AG09319 (cell line): ENCODE measurements around the gene C11orf21.

ENCODE experiments used
- DNase-seq: peaks from one replicate; pipeline ENCODE4 v3.0.0-alpha.2; 2010; ENCODE audit warnings: low read depth; ENCODE audit errors: extremely low read depth
- TF ChIP-seq, protein P1 (sequence below): IDR thresholded peaks from 2 replicates; pipeline ENCODE4 v1.5.1; 2011; ENCODE audit warnings: low read depth, mild to moderate bottlenecking, inconsistent platforms, low read length, moderate library complexity

C11orf21 gene

DNA sequence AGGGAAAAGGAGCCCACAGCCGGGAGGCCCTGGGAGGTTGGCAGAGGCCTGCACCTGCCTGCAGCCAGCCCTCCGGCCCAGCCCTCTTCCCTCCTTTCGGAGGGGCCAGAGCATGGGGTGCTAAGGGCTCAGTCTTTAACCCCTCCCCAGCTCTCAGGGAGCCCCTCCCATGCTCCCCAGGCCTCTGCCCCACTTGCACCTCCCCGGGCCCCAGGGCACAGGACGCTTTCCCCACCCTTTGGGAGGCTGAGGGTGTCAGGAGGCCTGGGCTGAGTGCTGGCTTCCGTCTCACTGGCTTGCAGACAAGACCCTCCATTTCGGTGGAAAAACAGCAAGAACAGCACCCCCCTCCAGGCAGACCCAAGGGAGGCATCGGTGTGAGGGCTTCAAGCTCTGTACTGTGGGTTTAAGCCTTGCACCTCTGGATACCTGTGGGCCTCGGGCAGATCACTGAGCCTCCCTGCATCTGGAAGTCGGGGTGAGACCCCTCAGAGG lies 38.6 kb downstream of the C11orf21 start:
- no peak for DNase-seq
- TF ChIP-seq, protein P1, sequence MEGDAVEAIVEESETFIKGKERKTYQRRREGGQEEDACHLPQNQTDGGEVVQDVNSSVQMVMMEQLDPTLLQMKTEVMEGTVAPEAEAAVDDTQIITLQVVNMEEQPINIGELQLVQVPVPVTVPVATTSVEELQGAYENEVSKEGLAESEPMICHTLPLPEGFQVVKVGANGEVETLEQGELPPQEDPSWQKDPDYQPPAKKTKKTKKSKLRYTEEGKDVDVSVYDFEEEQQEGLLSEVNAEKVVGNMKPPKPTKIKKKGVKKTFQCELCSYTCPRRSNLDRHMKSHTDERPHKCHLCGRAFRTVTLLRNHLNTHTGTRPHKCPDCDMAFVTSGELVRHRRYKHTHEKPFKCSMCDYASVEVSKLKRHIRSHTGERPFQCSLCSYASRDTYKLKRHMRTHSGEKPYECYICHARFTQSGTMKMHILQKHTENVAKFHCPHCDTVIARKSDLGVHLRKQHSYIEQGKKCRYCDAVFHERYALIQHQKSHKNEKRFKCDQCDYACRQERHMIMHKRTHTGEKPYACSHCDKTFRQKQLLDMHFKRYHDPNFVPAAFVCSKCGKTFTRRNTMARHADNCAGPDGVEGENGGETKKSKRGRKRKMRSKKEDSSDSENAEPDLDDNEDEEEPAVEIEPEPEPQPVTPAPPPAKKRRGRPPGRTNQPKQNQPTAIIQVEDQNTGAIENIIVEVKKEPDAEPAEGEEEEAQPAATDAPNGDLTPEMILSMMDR = no peak

DNA sequence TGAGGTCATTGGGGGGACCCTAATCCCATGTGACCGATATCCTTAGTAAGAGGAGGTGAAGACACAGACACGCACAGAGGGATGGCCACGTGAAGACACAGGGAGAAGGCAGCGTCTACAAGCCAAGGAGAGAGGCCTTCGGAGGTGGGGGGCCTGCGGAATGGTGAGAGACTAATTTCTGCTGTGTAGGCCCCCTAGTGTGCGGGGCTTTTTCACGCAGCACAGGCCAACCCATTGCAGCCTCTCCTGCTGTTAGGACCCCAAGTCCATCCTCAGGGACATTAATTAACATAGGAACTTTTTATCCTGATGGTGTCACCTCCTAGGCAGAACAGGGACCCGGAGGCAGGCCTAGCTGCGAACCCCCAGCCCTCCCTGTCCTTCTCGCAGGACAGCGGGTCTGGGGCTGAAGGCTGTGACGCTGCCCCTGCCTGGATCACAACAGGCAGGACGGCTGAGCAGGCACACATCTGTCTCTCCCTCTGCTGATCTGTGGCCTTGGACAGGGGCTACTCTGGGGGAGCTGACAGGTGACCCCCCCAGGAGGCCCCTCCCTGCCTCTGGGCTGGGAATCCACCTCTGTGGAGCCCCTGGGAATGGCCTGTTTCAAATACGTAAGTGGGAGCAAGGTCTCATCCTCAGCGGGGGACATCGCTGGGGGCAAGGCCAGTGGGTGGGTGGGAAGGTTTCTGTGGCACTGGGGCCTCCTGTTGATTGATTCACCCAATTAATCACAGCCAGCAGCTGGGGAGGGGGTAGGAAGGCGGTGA lies 39.2 kb downstream of the C11orf21 start:
- TF ChIP-seq, protein P1 = no peak
- DNase-seq = no peak

DNA sequence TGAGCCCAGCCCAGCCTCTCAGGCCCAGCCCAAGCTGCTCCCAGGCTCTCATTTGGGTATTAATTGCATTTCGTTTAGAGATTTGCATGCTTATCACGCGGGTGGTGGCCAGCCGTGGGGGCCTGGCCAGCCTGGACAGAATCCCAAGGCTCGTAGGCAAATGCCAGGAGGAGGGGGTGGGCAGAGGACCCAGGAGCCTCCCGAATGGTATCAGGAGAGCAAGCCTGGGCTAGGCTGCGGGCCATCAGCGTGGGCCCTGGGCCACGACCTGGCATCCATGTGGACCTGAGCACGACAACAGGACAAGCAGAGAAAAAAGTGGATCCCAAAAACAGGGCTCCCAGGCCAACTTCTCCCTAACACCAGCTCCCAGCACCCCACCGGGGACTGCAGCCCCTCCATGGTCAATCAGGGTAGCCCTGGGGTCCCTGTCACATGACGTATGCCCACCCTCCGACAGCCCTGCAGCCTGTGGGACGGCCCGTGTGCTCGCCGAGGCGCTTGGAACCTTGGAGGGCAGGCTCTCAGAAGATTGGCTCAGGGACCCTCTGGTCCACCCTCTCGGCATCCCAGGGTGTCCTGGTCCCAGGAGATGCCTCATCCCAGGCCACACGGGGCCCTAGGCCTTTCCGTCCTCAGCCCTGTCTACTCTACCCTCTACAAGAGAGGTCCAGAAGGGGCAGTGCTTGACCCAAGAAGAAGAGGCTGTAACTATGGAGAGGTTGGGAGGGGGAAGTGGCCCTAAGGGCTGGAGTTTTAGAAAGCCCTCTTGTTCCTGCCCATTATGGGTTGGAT lies 40.1 kb downstream of the C11orf21 start:
- TF ChIP-seq, protein P1 = no peak
- DNase-seq = no peak

DNA sequence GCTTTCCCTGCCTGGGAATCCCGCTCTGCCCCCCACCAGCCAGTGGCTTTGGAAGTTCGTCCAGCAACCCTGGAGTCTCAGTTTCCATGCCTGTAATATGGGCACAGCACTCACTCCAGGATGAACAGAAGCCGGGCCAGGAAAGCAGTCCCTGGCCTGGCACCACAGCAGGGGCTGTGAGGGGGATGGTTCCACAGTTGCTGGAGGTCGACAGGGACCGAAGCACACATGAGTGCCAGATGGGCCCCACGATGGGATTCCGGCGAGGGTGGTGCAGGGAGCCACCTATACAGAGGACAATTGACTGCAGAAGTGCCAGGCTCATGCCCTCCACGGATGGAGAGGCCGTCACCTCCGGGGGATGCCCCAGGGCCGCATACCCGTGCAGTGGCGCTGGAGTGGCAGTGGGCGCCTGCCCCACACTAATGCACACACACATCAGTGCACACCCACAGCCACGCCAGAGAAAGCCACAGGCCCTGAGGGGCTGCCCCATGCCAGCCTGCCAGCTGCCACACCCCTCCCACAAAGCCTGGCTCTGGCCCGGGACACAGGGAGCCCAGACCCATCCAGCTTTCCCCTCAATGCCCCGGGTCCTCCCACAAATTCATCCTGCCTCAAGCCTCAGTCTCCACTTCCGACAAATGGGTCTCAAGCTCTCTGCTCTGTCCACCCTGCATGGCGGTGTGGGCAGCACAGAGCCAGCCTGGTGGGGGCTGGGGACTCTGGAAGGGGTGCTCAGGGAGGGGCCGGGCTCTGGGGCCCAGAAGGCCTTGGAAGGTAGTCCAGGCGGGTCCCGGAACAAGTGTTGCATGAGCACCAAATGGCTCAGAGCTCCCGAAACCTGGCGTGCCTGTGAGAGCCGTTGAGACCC lies 41.0 kb downstream of the C11orf21 start:
- TF ChIP-seq, protein P1 = no peak
- DNase-seq = no peak

DNA sequence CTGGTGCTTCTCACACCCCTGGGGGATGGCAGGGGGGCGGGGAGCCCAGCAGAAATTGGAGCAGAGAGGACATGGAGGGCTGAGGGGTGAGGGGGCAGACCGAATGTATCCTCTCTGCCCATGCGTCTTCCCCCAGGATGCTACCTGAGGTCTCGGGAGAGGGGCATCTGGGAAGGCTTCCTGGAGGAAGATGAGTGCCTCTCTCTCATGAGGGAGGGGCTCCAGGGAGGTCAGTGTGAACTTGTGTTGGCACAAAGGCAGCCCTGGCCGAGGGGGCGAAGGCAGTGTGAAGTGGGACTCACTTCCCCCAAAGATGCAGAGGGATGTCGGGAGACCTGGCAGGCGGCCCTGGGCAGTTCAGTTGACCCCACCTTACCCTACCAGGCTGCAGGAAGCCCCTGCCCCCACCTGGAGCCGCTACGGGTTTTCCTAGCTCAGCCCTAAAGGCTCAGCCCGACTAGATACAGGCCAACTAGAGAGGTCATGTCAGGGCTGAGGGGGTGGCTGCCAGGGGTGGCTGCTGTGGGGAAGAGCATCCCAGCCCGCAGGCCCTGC lies 41.7 kb downstream of the C11orf21 start:
- TF ChIP-seq, protein P1 = no peak
- no peak for DNase-seq

DNA sequence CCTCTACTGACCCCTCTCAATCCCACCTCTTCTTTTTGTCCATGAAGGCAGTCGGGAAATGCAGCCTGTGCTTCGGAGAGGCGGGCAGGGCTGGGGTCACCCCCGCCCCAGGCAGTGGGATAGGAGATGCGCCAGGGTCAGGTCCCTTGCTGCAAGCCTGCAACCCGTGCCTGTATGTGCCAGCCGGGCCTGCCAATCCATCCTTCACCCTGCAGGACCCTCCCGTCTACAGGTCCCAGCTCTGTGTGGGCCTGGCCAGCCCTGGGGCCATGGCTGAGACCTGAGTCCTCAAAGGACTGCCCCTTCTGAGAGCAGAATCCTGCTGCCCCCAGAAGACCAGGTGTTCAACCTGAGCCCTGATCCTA lies 42.3 kb downstream of the C11orf21 start:
- TF ChIP-seq, protein P1 = no peak
- no peak for DNase-seq
